GM23338 (cell line): ENCODE results near the gene UBXN4. TPM values are rescaled to one million over a fixed set of nuclear protein-coding genes. Genes with fewer than 3 reads are reported as not detected.

Experiments used
- ATAC-seq: fragments of 200-7000 bp; cut with Tn5 transposase; 3 replicates; pipeline ENCODE4 v1.9.1; 2020
- DNase-seq: peaks from one replicate; pipeline ENCODE4 v3.0.0-alpha.2; 2015; ENCODE audit warnings: low spot score
- H2AFZ ChIP-seq: fragments of 200-600 bp; sonication (generic); 2 replicates; pipeline ENCODE4 v1.8.0; 2016; ENCODE audit warnings: antibody characterized with exemption, mild to moderate bottlenecking, moderate library complexity
- H3F3A ChIP-seq: fragments of 200-600 bp; sonication (generic); replicated peaks from 2 replicates; pipeline ENCODE4 v1.8.0; 2017; ENCODE audit warnings: antibody characterized with exemption, mixed run types, low read depth
- H3K27ac ChIP-seq: fragments of 200-600 bp; sonication (generic); 2 replicates; pipeline ENCODE4 v1.6.1; 2016; ENCODE audit warnings: low read depth
- H3K27me3 ChIP-seq: fragments of 200-600 bp; sonication (generic); 2 replicates; pipeline ENCODE4 v1.8.0; 2016; ENCODE audit warnings: mild to moderate bottlenecking, mixed run types, moderate library complexity; ENCODE audit not compliant: insufficient read depth
- H3K36me3 ChIP-seq: fragments of 200-600 bp; sonication (generic); 2 replicates; pipeline ENCODE4 v1.8.0; 2016; ENCODE audit warnings: mild to moderate bottlenecking; ENCODE audit not compliant: insufficient read depth
- H3K4me1 ChIP-seq: fragments of 200-600 bp; sonication (generic); 2 replicates; pipeline ENCODE4 v1.8.0; 2016; ENCODE audit warnings: mild to moderate bottlenecking, moderate library complexity; ENCODE audit not compliant: insufficient read depth
- H3K4me2 ChIP-seq: fragments of 200-600 bp; sonication (generic); 2 replicates; pipeline ENCODE4 v1.7.1; 2017; ENCODE audit warnings: mixed run types
- H3K4me3 ChIP-seq: fragments of 200-600 bp; sonication (generic); 2 replicates; pipeline ENCODE4 v1.6.1; 2016; ENCODE audit warnings: mixed run types
- H3K79me2 ChIP-seq: fragments of 200-600 bp; sonication (generic); replicated peaks from 2 replicates; pipeline ENCODE4 v1.8.0; 2017; ENCODE audit warnings: mild to moderate bottlenecking; ENCODE audit not compliant: insufficient read depth
- H3K9me2 ChIP-seq: fragments of 200-600 bp; sonication (generic); 2 replicates; pipeline ENCODE4 v1.8.0; 2017; ENCODE audit not compliant: insufficient read depth
- H4K20me1 ChIP-seq: fragments of 200-600 bp; sonication (generic); replicated peaks from 2 replicates; pipeline ENCODE4 v1.8.0; 2017; ENCODE audit warnings: mild to moderate bottlenecking; ENCODE audit not compliant: insufficient read depth
- H3K27ac Mint-ChIP-seq: 2 replicates; pipeline ENCODE4 v1.8.0; 2020; ENCODE audit warnings: inconsistent platforms, mild to moderate bottlenecking, moderate library complexity, mixed read lengths
- H3K27me3 Mint-ChIP-seq: 3 replicates; pipeline ENCODE4 v1.8.0; 2022; ENCODE audit warnings: low read depth, mild to moderate bottlenecking, moderate library complexity, mixed read lengths, inconsistent platforms; ENCODE audit not compliant: insufficient read depth, poor library complexity
- H3K36me3 Mint-ChIP-seq: 3 replicates; pipeline ENCODE4 v1.8.0; 2021; ENCODE audit warnings: low read depth, mild to moderate bottlenecking, inconsistent platforms, moderate library complexity, mixed read lengths
- H3K4me1 Mint-ChIP-seq: 3 replicates; pipeline ENCODE4 v1.8.0; 2020; ENCODE audit warnings: mild to moderate bottlenecking, inconsistent platforms, mixed read lengths
- H3K4me3 Mint-ChIP-seq: 3 replicates; pipeline ENCODE4 v1.8.0; 2021; ENCODE audit warnings: moderate library complexity, mild to moderate bottlenecking, inconsistent platforms, mixed read lengths
- H3K9me3 Mint-ChIP-seq: 3 replicates; pipeline ENCODE4 v1.8.0; 2020; ENCODE audit warnings: moderate library complexity, mild to moderate bottlenecking, inconsistent platforms, mixed read lengths
- CREB1 ChIP-seq: fragments of 250-450 bp; sonication (Bioruptor Pico); IDR thresholded peaks from 2 replicates; pipeline ENCODE4 v1.5.0; 2020; ENCODE audit warnings: low read depth, mild to moderate bottlenecking, moderate library complexity
- EZH2 ChIP-seq: fragments of 200-600 bp; sonication (generic); IDR thresholded peaks from one replicate; pipeline ENCODE4 v1.8.0; 2017; ENCODE audit warnings: antibody characterized with exemption, mild to moderate bottlenecking, low read depth; ENCODE audit not compliant: unreplicated experiment
- EZH2phosphoT487 ChIP-seq: fragments of 200-600 bp; sonication (generic); IDR thresholded peaks from one replicate; pipeline ENCODE4 v1.8.1; 2018; ENCODE audit warnings: antibody characterized with exemption; ENCODE audit not compliant: unreplicated experiment
- JUNB ChIP-seq: IDR thresholded peaks from one replicate; pipeline ENCODE4 v1.6.1; 2016; ENCODE audit warnings: antibody characterized with exemption; ENCODE audit not compliant: unreplicated experiment
- NANOG ChIP-seq: IDR thresholded peaks from 2 replicates; pipeline ENCODE4 v1.6.1; 2016; ENCODE audit warnings: antibody characterized with exemption, borderline replicate concordance
- POLR2AphosphoS5 ChIP-seq: IDR thresholded peaks from 2 replicates; pipeline ENCODE4 v1.6.1; 2016; ENCODE audit warnings: antibody characterized with exemption, low read depth
- STAT1 ChIP-seq: IDR thresholded peaks from one replicate; pipeline ENCODE4 v1.6.1; 2016; ENCODE audit warnings: antibody characterized with exemption; ENCODE audit not compliant: unreplicated experiment
- ZNF114 ChIP-seq: fragments of 250-450 bp; sonication (Bioruptor Pico); IDR thresholded peaks from 2 replicates; pipeline ENCODE4 v1.5.0; 2020; ENCODE audit warnings: mild to moderate bottlenecking, moderate library complexity
- ZNF331 ChIP-seq: fragments of 250-450 bp; sonication (Bioruptor Pico); IDR thresholded peaks from 2 replicates; pipeline ENCODE4 v1.5.0; 2020; ENCODE audit warnings: low read depth, mild to moderate bottlenecking, moderate library complexity
- polyA plus RNA-seq: library from polyadenylated mRNA; unstranded; fragments of >200 nt; fragmentation: Nextera tagmentation; extraction: Ambion mirVana; gene quantifications from 2 replicates; pipeline ENCODE4 v1.2.1, GENCODE V29; 2016
- total RNA-seq: library from RNA; depleted of rRNA; stranded (reverse); fragments of >200 nt; shearing (Covaris generic); gene quantifications from 2 replicates; pipeline ENCODE4 v1.2.3, GENCODE V29; 2014
- TF ChIP-seq, protein P1 (sequence below): fragments of 250-450 bp; sonication (Bioruptor Pico); IDR thresholded peaks from 2 replicates; pipeline ENCODE4 v1.5.0; 2020; ENCODE audit warnings: mild to moderate bottlenecking, moderate library complexity
- TF ChIP-seq, protein P2 (sequence below), 2 experiments: fragments of 200-600 bp in 1 of 2; sonication (generic) in 1 of 2; conservative IDR thresholded peaks; 2 replicates each; pipeline versions ENCODE4 v1.5.1 to v1.6.1; 2016 to 2017; ENCODE audit warnings: antibody characterized with exemption in 2 of 2, low read depth in 2 of 2, mild to moderate bottlenecking in 2 of 2, moderate library complexity in 1 of 2
- TF ChIP-seq, protein P3 (sequence below): IDR thresholded peaks from one replicate; pipeline ENCODE4 v1.6.1; 2018; ENCODE audit warnings: antibody characterized with exemption; ENCODE audit not compliant: unreplicated experiment
- TF ChIP-seq, protein P4 (sequence below): IDR thresholded peaks from 2 replicates; pipeline ENCODE4 v1.6.1; 2016; ENCODE audit warnings: antibody characterized with exemption

UBXN4 gene
- total and polyA plus RNA-seq, 2 experiments from 2014 or later = 57.6 to 226 TPM

DNA sequence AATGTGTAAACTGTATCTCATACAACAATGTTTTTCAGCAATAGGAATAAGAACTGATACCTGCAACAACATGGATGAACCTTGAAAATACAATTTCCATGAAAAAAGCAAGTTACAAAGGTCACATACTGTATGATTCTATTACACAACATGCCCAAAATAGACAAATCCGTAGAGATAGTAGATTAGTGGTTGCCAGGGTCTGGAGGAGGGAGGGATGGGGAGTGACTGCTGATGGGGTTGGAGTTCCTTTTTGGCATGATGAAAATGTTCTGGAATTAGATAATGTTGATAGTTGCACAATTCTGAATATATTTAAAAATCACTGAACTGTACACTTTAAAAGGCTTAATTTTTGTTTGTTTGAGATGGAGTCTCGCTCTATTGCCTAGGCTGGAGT, 33.8 kb downstream of the UBXN4 start:
- H2AFZ ChIP-seq = no peak overlapping the region
- DNase-seq = no peak
- no peaks in the 10 kb centered on the region for H3K4me1 ChIP-seq
- H3K9me2 ChIP-seq = no peaks in the 10 kb centered on the region
- no peak for ATAC-seq
- no peaks in the 10 kb centered on the region for H3K79me2 ChIP-seq
- Mint-ChIP-seq H3K27ac (no peak overlapping the region), H3K36me3 (peaks cover 87% of the 10 kb centered on the region), H3K27me3 (no peaks in the 10 kb centered on the region), H3K9me3 (no peaks in the 10 kb centered on the region), H3K4me1 (no peaks in the 10 kb centered on the region), H3K4me3 (no peak overlapping the region)
- peaks cover 16% of the 10 kb centered on the region for H4K20me1 ChIP-seq
- no peak overlapping the region for H3K4me2 ChIP-seq
- no peak overlapping the region for H3K27ac ChIP-seq
- H3K36me3 ChIP-seq = peaks cover 67% of the 10 kb centered on the region
- H3F3A ChIP-seq = peaks cover 8% of the 10 kb centered on the region; the same call in 1 of the 2 replicates
- no peaks in the 10 kb centered on the region for H3K27me3 ChIP-seq
- TF ChIP-seq EZH2phosphoT487 = no peak
- TF ChIP-seq, protein P1, sequence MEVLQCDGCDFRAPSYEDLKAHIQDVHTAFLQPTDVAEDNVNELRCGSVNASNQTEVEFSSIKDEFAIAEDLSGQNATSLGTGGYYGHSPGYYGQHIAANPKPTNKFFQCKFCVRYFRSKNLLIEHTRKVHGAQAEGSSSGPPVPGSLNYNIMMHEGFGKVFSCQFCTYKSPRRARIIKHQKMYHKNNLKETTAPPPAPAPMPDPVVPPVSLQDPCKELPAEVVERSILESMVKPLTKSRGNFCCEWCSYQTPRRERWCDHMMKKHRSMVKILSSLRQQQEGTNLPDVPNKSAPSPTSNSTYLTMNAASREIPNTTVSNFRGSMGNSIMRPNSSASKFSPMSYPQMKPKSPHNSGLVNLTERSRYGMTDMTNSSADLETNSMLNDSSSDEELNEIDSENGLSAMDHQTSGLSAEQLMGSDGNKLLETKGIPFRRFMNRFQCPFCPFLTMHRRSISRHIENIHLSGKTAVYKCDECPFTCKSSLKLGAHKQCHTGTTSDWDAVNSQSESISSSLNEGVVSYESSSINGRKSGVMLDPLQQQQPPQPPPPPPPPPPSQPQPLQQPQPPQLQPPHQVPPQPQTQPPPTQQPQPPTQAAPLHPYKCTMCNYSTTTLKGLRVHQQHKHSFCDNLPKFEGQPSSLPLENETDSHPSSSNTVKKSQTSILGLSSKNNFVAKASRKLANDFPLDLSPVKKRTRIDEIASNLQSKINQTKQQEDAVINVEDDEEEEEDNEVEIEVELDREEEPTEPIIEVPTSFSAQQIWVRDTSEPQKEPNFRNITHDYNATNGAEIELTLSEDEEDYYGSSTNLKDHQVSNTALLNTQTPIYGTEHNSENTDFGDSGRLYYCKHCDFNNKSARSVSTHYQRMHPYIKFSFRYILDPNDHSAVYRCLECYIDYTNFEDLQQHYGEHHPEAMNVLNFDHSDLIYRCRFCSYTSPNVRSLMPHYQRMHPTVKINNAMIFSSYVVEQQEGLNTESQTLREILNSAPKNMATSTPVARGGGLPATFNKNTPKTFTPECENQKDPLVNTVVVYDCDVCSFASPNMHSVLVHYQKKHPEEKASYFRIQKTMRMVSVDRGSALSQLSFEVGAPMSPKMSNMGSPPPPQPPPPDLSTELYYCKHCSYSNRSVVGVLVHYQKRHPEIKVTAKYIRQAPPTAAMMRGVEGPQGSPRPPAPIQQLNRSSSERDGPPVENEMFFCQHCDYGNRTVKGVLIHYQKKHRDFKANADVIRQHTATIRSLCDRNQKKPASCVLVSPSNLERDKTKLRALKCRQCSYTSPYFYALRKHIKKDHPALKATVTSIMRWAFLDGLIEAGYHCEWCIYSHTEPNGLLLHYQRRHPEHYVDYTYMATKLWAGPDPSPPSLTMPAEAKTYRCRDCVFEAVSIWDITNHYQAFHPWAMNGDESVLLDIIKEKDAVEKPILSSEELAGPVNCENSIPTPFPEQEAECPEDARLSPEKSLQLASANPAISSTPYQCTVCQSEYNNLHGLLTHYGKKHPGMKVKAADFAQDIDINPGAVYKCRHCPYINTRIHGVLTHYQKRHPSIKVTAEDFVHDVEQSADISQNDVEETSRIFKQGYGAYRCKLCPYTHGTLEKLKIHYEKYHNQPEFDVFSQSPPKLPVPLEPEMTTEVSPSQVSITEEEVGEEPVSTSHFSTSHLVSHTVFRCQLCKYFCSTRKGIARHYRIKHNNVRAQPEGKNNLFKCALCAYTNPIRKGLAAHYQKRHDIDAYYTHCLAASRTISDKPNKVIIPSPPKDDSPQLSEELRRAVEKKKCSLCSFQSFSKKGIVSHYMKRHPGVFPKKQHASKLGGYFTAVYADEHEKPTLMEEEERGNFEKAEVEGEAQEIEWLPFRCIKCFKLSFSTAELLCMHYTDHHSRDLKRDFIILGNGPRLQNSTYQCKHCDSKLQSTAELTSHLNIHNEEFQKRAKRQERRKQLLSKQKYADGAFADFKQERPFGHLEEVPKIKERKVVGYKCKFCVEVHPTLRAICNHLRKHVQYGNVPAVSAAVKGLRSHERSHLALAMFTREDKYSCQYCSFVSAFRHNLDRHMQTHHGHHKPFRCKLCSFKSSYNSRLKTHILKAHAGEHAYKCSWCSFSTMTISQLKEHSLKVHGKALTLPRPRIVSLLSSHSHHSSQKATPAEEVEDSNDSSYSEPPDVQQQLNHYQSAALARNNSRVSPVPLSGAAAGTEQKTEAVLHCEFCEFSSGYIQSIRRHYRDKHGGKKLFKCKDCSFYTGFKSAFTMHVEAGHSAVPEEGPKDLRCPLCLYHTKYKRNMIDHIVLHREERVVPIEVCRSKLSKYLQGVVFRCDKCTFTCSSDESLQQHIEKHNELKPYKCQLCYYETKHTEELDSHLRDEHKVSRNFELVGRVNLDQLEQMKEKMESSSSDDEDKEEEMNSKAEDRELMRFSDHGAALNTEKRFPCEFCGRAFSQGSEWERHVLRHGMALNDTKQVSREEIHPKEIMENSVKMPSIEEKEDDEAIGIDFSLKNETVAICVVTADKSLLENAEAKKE (CRISPR knock-in tag) = no peak
- TF ChIP-seq, protein P2, sequence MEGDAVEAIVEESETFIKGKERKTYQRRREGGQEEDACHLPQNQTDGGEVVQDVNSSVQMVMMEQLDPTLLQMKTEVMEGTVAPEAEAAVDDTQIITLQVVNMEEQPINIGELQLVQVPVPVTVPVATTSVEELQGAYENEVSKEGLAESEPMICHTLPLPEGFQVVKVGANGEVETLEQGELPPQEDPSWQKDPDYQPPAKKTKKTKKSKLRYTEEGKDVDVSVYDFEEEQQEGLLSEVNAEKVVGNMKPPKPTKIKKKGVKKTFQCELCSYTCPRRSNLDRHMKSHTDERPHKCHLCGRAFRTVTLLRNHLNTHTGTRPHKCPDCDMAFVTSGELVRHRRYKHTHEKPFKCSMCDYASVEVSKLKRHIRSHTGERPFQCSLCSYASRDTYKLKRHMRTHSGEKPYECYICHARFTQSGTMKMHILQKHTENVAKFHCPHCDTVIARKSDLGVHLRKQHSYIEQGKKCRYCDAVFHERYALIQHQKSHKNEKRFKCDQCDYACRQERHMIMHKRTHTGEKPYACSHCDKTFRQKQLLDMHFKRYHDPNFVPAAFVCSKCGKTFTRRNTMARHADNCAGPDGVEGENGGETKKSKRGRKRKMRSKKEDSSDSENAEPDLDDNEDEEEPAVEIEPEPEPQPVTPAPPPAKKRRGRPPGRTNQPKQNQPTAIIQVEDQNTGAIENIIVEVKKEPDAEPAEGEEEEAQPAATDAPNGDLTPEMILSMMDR (conservative IDR thresholded peaks at IDR 0.05; ENCODE audit: low read depth in 2 of 2) = no peak
- TF ChIP-seq NANOG = no peak
- TF ChIP-seq ZNF331 (CRISPR knock-in tag) = no peak
- TF ChIP-seq ZNF114 (CRISPR knock-in tag) = no peak
- no peak for TF ChIP-seq JUNB
- no peak for TF ChIP-seq EZH2
- TF ChIP-seq STAT1 = no peak
- no peak for TF ChIP-seq POLR2AphosphoS5
- TF ChIP-seq, protein P3, sequence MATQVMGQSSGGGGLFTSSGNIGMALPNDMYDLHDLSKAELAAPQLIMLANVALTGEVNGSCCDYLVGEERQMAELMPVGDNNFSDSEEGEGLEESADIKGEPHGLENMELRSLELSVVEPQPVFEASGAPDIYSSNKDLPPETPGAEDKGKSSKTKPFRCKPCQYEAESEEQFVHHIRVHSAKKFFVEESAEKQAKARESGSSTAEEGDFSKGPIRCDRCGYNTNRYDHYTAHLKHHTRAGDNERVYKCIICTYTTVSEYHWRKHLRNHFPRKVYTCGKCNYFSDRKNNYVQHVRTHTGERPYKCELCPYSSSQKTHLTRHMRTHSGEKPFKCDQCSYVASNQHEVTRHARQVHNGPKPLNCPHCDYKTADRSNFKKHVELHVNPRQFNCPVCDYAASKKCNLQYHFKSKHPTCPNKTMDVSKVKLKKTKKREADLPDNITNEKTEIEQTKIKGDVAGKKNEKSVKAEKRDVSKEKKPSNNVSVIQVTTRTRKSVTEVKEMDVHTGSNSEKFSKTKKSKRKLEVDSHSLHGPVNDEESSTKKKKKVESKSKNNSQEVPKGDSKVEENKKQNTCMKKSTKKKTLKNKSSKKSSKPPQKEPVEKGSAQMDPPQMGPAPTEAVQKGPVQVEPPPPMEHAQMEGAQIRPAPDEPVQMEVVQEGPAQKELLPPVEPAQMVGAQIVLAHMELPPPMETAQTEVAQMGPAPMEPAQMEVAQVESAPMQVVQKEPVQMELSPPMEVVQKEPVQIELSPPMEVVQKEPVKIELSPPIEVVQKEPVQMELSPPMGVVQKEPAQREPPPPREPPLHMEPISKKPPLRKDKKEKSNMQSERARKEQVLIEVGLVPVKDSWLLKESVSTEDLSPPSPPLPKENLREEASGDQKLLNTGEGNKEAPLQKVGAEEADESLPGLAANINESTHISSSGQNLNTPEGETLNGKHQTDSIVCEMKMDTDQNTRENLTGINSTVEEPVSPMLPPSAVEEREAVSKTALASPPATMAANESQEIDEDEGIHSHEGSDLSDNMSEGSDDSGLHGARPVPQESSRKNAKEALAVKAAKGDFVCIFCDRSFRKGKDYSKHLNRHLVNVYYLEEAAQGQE = no peak
- TF ChIP-seq CREB1 (CRISPR knock-in tag) = no peak
- TF ChIP-seq, protein P4, sequence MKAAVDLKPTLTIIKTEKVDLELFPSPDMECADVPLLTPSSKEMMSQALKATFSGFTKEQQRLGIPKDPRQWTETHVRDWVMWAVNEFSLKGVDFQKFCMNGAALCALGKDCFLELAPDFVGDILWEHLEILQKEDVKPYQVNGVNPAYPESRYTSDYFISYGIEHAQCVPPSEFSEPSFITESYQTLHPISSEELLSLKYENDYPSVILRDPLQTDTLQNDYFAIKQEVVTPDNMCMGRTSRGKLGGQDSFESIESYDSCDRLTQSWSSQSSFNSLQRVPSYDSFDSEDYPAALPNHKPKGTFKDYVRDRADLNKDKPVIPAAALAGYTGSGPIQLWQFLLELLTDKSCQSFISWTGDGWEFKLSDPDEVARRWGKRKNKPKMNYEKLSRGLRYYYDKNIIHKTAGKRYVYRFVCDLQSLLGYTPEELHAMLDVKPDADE = no peak
- H3K4me3 ChIP-seq = no peak overlapping the region
